Subcutaneous abdominal adipose tissue (tissue), 5 donors: ENCODE measurements around the gene MAP4K4.

Experiments used
- H3K27ac ChIP-seq: one replicate; pipeline ENCODE4 v1.7.0; 2013; ENCODE audit warnings: low read depth, mild to moderate bottlenecking, inconsistent platforms, low read length, moderate library complexity
- H3K27me3 ChIP-seq, 5 donors: one replicate each; pipeline ENCODE4 v1.7.0; 2013; ENCODE audit warnings: low read length in 5 of 5, inconsistent platforms in 1 of 5; ENCODE audit not compliant: control insufficient read depth in 5 of 5, insufficient read depth in 4 of 5
- H3K36me3 ChIP-seq, 5 donors: one replicate each; pipeline ENCODE4 v1.7.0; 2013; ENCODE audit warnings: low read length in 5 of 5; ENCODE audit not compliant: control insufficient read depth in 5 of 5, insufficient read depth in 5 of 5
- H3K4me1 ChIP-seq, 5 donors: one replicate each; pipeline ENCODE4 v1.7.0; 2013; ENCODE audit warnings: low read length in 5 of 5, mild to moderate bottlenecking in 3 of 5, moderate library complexity in 1 of 5; ENCODE audit not compliant: control insufficient read depth in 5 of 5, insufficient read depth in 5 of 5
- H3K4me3 ChIP-seq, 5 donors: one replicate each; pipeline ENCODE4 v1.7.0; 2013; ENCODE audit warnings: low read length in 5 of 5, low read depth in 1 of 5
- H3K9ac ChIP-seq, 5 donors: one replicate each; pipeline ENCODE4 v1.7.0; 2013; ENCODE audit warnings: low read length in 5 of 5, mild to moderate bottlenecking in 4 of 5, moderate library complexity in 3 of 5
- H3K9me3 ChIP-seq, 5 donors: one replicate each; pipeline ENCODE4 v1.7.0; 2013; ENCODE audit warnings: low read length in 5 of 5; ENCODE audit not compliant: control insufficient read depth in 5 of 5
- donor health status: healthy.
- donor health status: healthy.
- donor health status: healthy.
- donor health status: healthy.
- donor health status: healthy.

The MAP4K4 gene

DNA sequence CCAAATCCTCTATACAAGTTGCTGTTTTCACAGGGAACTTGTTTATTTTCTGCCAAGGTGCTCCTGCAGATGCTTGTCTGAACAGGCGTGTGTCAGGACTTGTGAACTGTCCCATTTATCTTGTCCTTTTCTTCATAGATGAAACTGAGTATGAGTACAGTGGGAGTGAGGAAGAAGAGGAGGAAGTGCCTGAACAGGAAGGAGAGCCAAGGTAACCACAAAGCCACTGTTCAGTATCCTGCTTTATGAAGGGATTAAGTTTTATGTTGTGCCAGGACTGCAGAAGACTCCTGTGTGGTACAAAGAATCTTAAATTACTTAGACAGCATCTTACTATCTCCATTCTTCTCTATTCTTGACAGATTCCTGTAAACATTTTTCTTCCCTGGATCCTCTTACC is 145.0 kb downstream of the MAP4K4 start:
- Histone ChIP-seq H3K9me3 (no peaks in the 10 kb centered on the region), H3K36me3 (peaks cover 50 to 88% (median 65%) of the 10 kb centered on the region in 5 donors), H3K27me3 (no peaks in the 10 kb centered on the region), H3K4me1 (peaks cover 0 to 23% (median 10%) of the 10 kb centered on the region in 5 donors), H3K4me3 (no peak overlapping the region), H3K27ac (no peak overlapping the region), H3K9ac (no peak overlapping the region)

DNA sequence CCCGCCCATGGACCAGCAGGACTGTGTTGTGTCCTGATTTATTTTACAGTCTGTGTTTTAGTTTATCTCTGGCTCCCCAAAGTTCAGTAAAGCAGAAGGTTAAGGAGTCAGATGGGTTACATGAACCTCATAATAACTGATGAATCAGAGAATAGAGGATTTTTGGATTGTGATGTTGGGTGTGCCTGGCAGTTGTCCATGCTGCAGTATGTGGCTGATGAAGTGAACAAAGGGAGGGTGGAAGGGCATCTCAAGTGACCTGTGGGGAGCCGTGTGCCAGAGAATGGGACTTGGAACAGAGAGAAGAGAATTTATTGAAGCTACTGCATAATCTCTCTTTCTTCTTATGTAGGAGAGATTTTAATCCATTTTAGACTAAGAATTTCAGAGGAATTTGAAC is 145.5 kb downstream of the MAP4K4 start:
- peaks cover 0 to 23% (median 10%) of the 10 kb centered on the region in 5 donors for H3K4me1 ChIP-seq
- no peak overlapping the region for H3K4me3 ChIP-seq
- no peaks in the 10 kb centered on the region for H3K9me3 ChIP-seq
- H3K27me3 ChIP-seq = no peaks in the 10 kb centered on the region
- peaks cover 53 to 88% (median 63%) of the 10 kb centered on the region in 5 donors for H3K36me3 ChIP-seq
- no peak overlapping the region for H3K9ac ChIP-seq
- no peak overlapping the region for H3K27ac ChIP-seq

DNA sequence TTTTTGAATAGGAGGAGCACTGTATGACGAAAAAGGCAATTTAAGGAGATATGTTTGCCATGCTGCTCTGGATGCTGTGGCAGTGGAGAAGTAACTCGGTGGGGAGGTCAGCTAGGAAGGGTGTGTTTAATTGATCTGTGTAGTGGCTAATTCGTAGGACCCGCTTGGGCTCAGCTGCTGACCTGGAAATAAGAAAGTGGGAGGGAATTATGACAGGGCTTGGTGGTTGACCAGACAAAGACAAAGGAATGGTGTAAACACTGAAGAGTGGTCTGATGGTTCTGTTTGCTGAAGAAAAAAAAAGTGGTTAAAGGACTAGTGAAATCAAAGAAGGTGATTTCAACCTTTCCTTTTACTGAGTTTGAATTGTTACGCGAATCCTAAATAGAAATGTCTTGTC is 146.0 kb downstream of the MAP4K4 start:
- no peak overlapping the region for H3K4me3 ChIP-seq
- H3K27me3 ChIP-seq = no peaks in the 10 kb centered on the region
- peaks cover 55 to 88% (median 65%) of the 10 kb centered on the region in 5 donors for H3K36me3 ChIP-seq
- H3K9me3 ChIP-seq = no peaks in the 10 kb centered on the region
- H3K9ac ChIP-seq = no peak overlapping the region
- peaks cover 0 to 23% (median 10%) of the 10 kb centered on the region in 5 donors for H3K4me1 ChIP-seq
- no peak overlapping the region for H3K27ac ChIP-seq

DNA sequence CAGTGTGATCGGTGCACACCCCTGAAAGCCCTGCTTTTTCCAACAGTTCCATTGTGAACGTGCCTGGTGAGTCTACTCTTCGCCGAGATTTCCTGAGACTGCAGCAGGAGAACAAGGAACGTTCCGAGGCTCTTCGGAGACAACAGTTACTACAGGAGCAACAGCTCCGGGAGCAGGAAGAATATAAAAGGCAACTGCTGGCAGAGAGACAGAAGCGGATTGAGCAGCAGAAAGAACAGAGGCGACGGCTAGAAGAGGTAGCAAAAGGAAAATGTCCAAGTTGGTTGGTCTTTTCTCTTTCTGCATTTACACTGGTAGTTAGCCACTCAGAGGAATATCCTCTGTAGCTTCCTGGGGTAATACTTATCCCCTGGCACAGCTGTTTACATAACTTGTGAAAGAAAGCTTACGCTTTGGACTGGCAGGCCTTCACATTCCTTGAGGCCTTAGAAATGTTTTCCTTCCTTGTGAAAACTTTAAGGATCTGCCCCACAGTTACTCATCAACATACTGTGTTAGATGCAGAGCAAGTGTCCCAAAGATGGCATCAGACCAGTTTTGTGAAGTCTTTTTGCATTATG is 146.6 kb downstream of the MAP4K4 start:
- no peak overlapping the region for H3K27ac ChIP-seq
- no peaks in the 10 kb centered on the region for H3K9me3 ChIP-seq
- H3K4me3 ChIP-seq = no peak overlapping the region
- no peak overlapping the region for H3K9ac ChIP-seq
- H3K4me1 ChIP-seq = peaks cover 0 to 23% (median 12%) of the 10 kb centered on the region in 5 donors
- H3K36me3 ChIP-seq = peaks cover 52 to 84% (median 61%) of the 10 kb centered on the region in 5 donors
- no peaks in the 10 kb centered on the region for H3K27me3 ChIP-seq

DNA sequence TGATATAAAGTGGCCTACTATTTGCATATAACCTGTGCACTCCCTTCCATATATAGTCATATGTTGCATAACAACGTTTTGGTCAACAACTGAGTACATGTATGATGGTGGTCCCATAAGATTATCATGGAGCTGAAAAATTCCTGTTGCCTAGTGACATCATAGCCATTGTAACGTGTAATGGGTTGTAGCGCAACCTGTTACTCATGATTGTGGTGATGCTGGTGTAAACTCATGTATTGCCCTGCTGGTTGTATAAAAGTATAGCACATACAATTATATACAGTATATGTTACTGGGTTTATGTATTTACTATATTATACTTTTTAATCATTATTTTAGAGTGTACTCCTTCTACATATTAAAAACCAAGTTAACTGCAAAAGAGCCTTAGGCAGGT is 149.5 kb downstream of the MAP4K4 start:
- Histone ChIP-seq H3K9ac (no peak overlapping the region), H3K27ac (no peak overlapping the region), H3K36me3 (peaks cover 38 to 62% (median 41%) of the 10 kb centered on the region in 5 donors), H3K9me3 (no peaks in the 10 kb centered on the region), H3K27me3 (no peaks in the 10 kb centered on the region), H3K4me3 (no peak overlapping the region), H3K4me1 (peaks cover 0 to 23% (median 12%) of the 10 kb centered on the region in 5 donors)

DNA sequence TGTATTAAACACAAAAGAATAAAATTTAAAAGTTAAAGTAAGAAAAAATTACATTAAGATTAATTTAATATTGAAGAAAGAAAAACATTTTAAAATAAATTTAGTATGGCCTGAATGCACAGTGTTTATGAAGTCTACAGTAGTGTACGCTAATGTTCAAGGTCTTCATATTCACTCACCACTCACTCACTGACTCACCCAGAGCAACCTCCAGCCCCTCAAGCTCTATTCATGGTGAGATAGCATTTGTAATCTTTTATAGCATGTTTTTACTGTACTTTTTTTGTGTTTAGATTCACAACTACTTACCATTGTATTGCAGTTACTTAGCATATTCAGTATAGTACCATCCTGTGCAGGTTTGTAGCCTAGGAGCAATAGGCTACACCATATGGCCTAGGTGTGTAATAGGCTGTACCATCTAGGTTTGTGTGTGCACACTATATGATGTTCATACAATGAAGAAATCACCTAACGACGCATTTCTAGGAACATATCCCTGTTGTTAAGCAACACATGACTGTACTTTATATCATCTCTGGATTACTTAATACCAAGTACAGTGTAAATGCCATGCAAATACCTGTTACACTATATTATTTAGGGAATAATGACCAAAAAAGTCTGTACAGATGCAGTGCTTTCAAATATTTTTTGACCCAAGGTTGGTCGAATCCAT is 150.3 kb downstream of the MAP4K4 start:
- H3K9ac ChIP-seq = no peak overlapping the region
- no peaks in the 10 kb centered on the region for H3K9me3 ChIP-seq
- peaks cover 32 to 63% (median 38%) of the 10 kb centered on the region in 5 donors for H3K36me3 ChIP-seq
- no peak overlapping the region for H3K27ac ChIP-seq
- H3K4me1 ChIP-seq = peaks cover 0 to 19% (median 12%) of the 10 kb centered on the region in 5 donors
- no peaks in the 10 kb centered on the region for H3K27me3 ChIP-seq
- H3K4me3 ChIP-seq = no peak overlapping the region

DNA sequence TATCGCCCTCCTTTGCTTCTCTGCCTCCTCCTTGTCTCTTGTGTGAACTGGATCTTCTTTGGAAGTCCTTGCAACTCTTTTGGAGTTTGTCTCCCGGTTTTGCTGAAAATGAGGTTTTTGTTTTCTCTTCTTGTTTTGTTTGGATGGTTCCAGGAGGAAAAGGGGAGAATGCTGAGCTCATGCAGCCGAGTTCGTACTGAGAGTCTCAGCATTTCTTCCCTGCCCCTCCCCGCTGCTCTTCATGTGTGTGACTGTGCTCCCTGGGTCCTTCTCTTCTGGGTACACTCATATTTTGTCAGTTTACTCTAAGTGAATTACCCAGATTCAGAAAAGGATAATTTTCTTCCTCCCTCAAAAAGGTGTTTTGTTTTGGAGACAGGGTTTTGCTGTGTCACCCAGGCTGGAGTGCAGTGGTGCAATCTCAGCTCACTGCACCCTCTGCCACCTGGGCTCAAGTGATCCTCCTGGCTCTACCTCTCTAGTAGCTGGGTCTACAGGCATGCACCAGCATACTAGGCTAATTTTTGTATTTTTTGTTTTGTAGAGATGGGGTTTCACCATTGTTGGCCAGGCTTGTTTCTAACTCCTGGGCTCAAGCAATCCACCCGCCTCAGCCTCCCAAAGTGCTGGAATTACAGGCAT is 151.4 kb downstream of the MAP4K4 start:
- Histone ChIP-seq H3K9ac (no peak overlapping the region), H3K36me3 (peaks cover 36 to 60% (median 44%) of the 10 kb centered on the region in 5 donors), H3K9me3 (no peaks in the 10 kb centered on the region), H3K27ac (no peak overlapping the region), H3K4me1 (peaks cover 0 to 9% (median 7%) of the 10 kb centered on the region in 5 donors), H3K4me3 (no peak overlapping the region), H3K27me3 (no peaks in the 10 kb centered on the region)

DNA sequence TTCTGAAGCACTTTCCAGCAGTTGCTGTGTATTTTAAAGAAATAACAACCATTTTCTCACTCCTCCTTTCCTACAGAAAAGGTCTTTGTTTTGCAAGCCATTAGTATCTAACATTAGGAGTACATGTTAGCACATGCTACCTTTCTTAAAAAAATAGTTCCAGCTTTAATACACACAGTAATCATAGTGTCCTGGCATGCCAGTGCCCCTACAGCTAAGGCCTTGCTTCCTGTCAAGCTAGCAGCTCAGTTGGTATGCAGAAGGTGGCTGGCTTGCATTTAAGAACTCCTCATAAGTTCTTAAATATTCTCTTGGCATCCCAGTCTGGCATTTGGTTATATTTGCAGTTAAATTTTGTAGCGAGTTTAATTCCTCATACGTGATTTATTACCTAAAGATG is 152.9 kb downstream of the MAP4K4 start:
- Histone ChIP-seq H3K27ac (no peak overlapping the region), H3K27me3 (no peaks in the 10 kb centered on the region), H3K9me3 (no peaks in the 10 kb centered on the region), H3K36me3 (peaks cover 21 to 57% (median 34%) of the 10 kb centered on the region in 5 donors), H3K9ac (peak overlapping the region in 1 of 5 donors; percentile 11), H3K4me3 (no peak overlapping the region), H3K4me1 (peaks cover 0 to 8% (median 2%) of the 10 kb centered on the region in 5 donors)

DNA sequence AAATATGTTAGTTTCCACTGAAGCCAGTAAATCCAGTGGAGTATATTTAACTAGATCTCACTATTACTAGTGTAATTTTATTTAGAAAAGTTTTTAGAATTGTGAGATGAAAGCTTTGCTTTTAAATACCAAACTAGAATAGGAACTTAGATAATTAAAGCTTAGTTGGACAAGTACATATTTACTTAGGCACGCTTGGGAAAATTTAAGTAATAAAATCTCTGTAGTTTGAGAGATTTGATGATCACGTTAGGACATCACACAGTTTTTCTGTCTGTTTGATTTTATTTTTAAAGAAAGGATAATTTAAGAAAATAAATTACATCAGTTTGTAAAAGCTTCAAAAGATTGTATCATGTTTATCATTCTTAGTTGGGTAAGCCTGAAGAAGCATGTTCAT is 153.5 kb downstream of the MAP4K4 start:
- peaks cover 0 to 8% (median 2%) of the 10 kb centered on the region in 5 donors for H3K4me1 ChIP-seq

DNA sequence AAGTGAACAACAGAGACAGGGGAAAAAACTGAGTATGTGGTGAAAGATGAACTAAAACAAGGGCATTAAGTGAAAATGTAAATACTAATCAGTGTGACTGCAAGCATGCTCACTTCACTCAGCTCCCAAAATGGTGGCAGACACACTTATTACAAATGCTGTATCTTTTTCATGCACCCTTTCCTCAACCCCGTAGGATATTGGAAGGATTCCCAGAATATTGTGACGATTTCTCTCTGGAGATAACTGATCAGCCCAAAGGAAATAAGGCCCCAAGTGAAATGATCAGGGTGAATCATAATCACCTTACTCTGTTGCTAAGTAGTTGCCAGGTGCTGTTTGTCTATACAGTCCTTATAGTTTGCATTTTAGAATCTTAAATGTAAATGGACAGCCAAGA is 155.3 kb downstream of the MAP4K4 start:
- H3K36me3 ChIP-seq = peaks cover 18 to 49% (median 30%) of the 10 kb centered on the region in 5 donors
- no peak overlapping the region for H3K27ac ChIP-seq

More for the DNA sequence above, 153.5 kb downstream of the MAP4K4 start:
- H3K36me3 ChIP-seq = peaks cover 18 to 57% (median 34%) of the 10 kb centered on the region in 5 donors
- H3K27me3 ChIP-seq = no peaks in the 10 kb centered on the region
- H3K9me3 ChIP-seq = no peaks in the 10 kb centered on the region
- H3K27ac ChIP-seq = no peak overlapping the region
- no peak overlapping the region for H3K4me3 ChIP-seq
- H3K9ac ChIP-seq = no peak overlapping the region

More for the DNA sequence above, 155.3 kb downstream of the MAP4K4 start:
- no peaks in the 10 kb centered on the region for H3K9me3 ChIP-seq
- no peaks in the 10 kb centered on the region for H3K27me3 ChIP-seq
- peaks cover 0 to 8% (median 2%) of the 10 kb centered on the region in 5 donors for H3K4me1 ChIP-seq
- no peak overlapping the region for H3K4me3 ChIP-seq
- no peak overlapping the region for H3K9ac ChIP-seq
